ENCODE measurements around the gene RAD9A. TPM values are rescaled to one million over a fixed set of nuclear protein-coding genes. Genes with fewer than 3 reads are reported as not detected.
A peak's percentile ranks its signal among the peaks of the same experiment; 100 is the strongest.
"Not testable (repeated sequence)": the region's sequence is repeated elsewhere in the genome, so short reads cannot be mapped to it uniquely, and the experiment has no call there.

The RAD9A gene
- polyA plus RNA-seq, 2 donors: 17.5 to 26.2 TPM

DNA sequence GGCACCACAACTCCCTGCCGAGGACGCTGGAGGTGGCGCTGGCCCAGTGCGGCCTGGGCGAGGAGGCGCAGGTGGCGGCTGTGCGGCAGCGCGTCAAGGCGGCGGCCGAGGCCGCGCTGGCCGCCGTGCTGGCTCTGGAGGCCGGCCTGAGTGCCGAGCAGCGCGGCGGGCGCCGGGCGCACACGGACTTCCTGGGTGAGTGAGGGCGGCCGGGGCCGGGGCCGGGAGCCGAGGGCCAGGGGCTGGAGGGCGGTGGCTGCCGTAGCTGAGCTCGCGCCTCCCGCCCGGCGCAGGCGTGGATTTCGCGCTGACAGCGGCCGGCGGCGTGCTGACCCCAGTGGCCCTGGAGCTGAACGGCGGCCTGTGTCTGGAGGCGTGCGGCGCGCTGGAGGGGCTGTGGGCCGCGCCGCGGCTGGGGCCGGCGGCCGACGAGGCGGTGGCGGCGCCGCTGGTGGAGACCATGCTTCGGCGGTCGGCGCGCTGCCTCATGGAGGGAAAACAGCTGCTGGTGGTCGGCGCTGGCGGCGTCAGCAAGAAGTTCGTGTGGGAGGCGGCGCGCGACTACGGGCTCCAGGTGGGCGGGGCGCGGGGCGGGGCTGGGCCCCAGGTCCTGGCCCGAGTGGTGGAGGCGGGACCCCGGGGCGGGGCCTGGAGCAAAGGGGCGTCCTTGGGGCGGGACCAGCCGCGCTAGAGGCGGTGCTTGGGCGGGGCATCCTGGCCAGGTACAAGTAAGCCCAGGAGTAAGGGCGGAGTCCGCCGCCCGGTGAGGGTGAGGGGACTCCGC, 29.1 kb downstream of the RAD9A start:
- Histone ChIP-seq H3K4me1 (ENCODE audit: control insufficient read depth in 2 of 2, insufficient read depth in 2 of 2, low read length in 1 of 2) (peaks cover 8 to 28% of the 10 kb centered on the region in 2 donors), H3K9me3 (ENCODE audit: control insufficient read depth in 2 of 2, insufficient read depth in 1 of 2, low read depth in 1 of 2, low read length in 1 of 2) (no peaks in the 10 kb centered on the region), H3K27me3 (ENCODE audit: control insufficient read depth in 1 of 2, insufficient read depth in 2 of 2, low read length in 2 of 2) (no peaks in the 10 kb centered on the region), H3K36me3 (ENCODE audit: control insufficient read depth in 2 of 2, insufficient read depth in 2 of 2, low read length in 1 of 2) (no peaks in the 10 kb centered on the region), H3K27ac (ENCODE audit: low read depth in 2 of 2, low read length in 1 of 2) (peak overlapping the region; percentile 94 to 95), H3K4me3 (ENCODE audit: low read depth in 1 of 2, low read length in 2 of 2) (peak overlapping the region; percentile 61 to 78)
- 1% methylated on average over 92 to 97 of the region's 97 CpGs for WGBS, 2 donors

DNA sequence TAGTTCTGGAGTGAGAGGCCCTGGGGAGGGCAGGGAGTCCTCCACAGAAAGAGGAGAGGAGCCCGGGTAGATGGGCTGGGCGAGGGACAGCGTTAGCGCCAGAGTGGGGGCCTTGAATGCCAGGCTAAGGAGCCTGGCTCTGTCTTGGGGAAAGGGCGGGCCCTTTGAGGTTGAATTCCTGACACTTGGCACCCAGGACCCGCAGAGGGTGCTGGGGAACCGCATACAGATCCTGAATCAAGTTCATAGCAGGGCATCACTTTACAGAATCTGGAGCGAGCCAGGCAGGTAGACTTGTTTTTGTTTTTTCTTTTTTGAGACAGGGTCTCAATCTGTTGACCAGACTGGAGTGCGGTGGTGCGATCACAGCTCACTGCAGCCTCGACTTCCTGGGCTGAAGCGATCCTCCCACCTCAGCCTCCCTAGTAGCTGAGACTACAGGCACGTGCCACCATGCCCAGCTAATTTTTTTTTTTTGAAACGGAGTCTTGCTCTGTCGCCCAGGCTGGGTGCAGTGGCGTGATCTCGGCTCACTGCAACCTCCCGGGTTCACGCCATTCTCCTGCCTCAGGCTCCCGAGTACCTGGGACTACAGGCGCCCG, 29.7 kb downstream of the RAD9A start:
- H3K36me3 ChIP-seq (ENCODE audit: control insufficient read depth in 2 of 2, insufficient read depth in 2 of 2, low read length in 1 of 2): no peaks in the 10 kb centered on the region
- H3K27ac ChIP-seq (ENCODE audit: low read depth in 2 of 2, low read length in 1 of 2): peak overlapping the region; percentile 28 to 75
- no peaks in the 10 kb centered on the region for H3K27me3 ChIP-seq (ENCODE audit: control insufficient read depth in 1 of 2, insufficient read depth in 2 of 2, low read length in 2 of 2)
- H3K4me1 ChIP-seq (ENCODE audit: control insufficient read depth in 2 of 2, insufficient read depth in 2 of 2, low read length in 1 of 2): peaks cover 4 to 25% of the 10 kb centered on the region in 2 donors
- H3K9me3 ChIP-seq (ENCODE audit: control insufficient read depth in 2 of 2, insufficient read depth in 1 of 2, low read depth in 1 of 2, low read length in 1 of 2): no peaks in the 10 kb centered on the region
- 67 to 70% methylated on average over 22 of the region's 22 CpGs for WGBS, 2 donors
- H3K4me3 ChIP-seq (ENCODE audit: low read depth in 1 of 2, low read length in 2 of 2): peak overlapping the region in 1 of 2 donors; percentile 61

DNA sequence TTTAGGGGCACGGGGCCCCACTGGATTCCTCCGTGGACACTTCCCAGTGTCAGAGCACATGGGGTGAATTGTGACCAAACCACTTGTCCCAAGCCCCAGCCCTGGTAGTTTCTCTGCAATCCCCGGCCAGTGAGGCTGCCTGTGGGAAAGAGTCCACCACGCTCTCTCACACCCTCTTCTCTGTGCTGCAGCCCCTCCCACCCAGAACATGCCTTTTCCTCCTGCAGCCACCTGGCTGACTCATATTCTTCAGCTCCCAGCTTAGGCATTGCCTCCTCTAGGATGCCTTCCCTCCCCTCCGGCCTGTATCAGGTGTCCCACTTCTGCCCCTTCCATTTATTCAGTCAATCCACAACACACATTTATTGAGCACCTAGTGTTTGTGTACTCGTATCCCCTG, 31.1 kb downstream of the RAD9A start:
- Histone ChIP-seq H3K27ac (ENCODE audit: low read depth in 2 of 2, low read length in 1 of 2) (peak overlapping the region in 1 of 2 donors; percentile 62), H3K4me1 (ENCODE audit: control insufficient read depth in 2 of 2, insufficient read depth in 2 of 2, low read length in 1 of 2) (peaks cover 4 to 21% of the 10 kb centered on the region in 2 donors), H3K9me3 (ENCODE audit: control insufficient read depth in 2 of 2, insufficient read depth in 1 of 2, low read depth in 1 of 2, low read length in 1 of 2) (no peaks in the 10 kb centered on the region), H3K27me3 (ENCODE audit: control insufficient read depth in 1 of 2, insufficient read depth in 2 of 2, low read length in 2 of 2) (no peaks in the 10 kb centered on the region), H3K36me3 (ENCODE audit: control insufficient read depth in 2 of 2, insufficient read depth in 2 of 2, low read length in 1 of 2) (no peaks in the 10 kb centered on the region), H3K4me3 (ENCODE audit: low read depth in 1 of 2, low read length in 2 of 2) (no peak overlapping the region)
- 49 to 55% methylated on average over 6 of the region's 6 CpGs for WGBS, 2 donors

DNA sequence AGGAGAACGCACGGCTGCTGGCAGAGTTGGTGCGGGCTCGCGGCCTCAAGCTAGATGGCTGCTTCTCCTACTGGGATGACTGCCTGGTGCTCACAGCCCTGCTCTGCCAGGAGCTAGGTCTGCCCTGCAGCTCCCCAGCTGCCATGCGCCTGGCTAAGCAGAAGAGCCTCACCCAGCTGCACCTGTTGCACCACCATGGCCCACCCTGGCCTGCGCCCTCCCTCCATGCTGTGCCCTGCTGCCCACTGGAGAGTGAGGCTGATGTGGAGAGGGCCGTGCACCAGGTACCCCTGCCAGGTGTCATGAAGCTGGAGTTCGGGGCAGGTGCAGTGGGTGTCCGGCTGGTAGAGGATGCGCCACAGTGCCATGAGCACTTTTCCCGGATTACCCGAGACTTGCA, 31.7 kb downstream of the RAD9A start:
- 81 to 82% methylated on average over 13 of the region's 13 CpGs for WGBS, 2 donors
- no peaks in the 10 kb centered on the region for H3K9me3 ChIP-seq (ENCODE audit: control insufficient read depth in 2 of 2, insufficient read depth in 1 of 2, low read depth in 1 of 2, low read length in 1 of 2)
- no peaks in the 10 kb centered on the region for H3K36me3 ChIP-seq (ENCODE audit: control insufficient read depth in 2 of 2, insufficient read depth in 2 of 2, low read length in 1 of 2)
- H3K27me3 ChIP-seq (ENCODE audit: control insufficient read depth in 1 of 2, insufficient read depth in 2 of 2, low read length in 2 of 2): no peaks in the 10 kb centered on the region
- no peak overlapping the region for H3K4me3 ChIP-seq (ENCODE audit: low read depth in 1 of 2, low read length in 2 of 2)
- H3K27ac ChIP-seq (ENCODE audit: low read depth in 2 of 2, low read length in 1 of 2): no peak overlapping the region
- peaks cover 3 to 18% of the 10 kb centered on the region in 2 donors for H3K4me1 ChIP-seq (ENCODE audit: control insufficient read depth in 2 of 2, insufficient read depth in 2 of 2, low read length in 1 of 2)

DNA sequence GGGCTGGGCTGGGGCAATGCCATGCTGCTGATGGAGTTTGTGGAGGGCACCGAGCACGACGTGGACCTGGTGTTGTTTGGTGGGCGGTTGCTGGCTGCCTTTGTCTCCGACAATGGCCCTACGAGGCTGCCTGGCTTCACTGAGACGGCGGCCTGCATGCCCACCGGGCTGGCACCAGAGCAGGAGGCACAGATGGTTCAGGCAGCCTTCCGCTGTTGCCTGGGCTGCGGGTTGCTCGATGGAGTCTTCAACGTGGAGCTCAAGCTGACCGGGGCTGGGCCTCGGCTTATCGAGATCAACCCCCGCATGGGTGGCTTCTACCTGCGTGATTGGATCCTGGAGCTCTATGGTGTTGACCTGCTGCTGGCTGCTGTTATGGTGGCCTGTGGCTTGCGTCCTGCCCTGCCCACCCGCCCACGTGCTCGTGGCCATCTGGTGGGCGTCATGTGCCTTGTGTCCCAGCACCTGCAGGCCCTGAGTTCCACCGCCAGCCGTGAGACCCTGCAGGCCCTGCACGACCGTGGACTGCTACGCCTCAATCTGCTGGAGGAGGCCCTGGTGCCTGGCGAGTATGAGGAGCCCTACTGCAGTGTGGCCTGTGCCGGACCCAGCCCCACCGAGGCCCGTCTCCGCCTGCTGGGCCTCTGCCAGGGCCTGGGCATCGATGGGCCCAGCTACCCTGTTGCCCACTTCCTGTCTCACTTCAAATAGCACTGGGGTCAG, 32.3 kb downstream of the RAD9A start:
- Histone ChIP-seq H3K27me3 (ENCODE audit: control insufficient read depth in 1 of 2, insufficient read depth in 2 of 2, low read length in 2 of 2) (no peaks in the 10 kb centered on the region), H3K27ac (ENCODE audit: low read depth in 2 of 2, low read length in 1 of 2) (no peak overlapping the region), H3K36me3 (ENCODE audit: control insufficient read depth in 2 of 2, insufficient read depth in 2 of 2, low read length in 1 of 2) (no peaks in the 10 kb centered on the region), H3K9me3 (ENCODE audit: control insufficient read depth in 2 of 2, insufficient read depth in 1 of 2, low read depth in 1 of 2, low read length in 1 of 2) (no peaks in the 10 kb centered on the region), H3K4me1 (ENCODE audit: control insufficient read depth in 2 of 2, insufficient read depth in 2 of 2, low read length in 1 of 2) (peaks cover 0 to 14% of the 10 kb centered on the region in 2 donors), H3K4me3 (ENCODE audit: low read depth in 1 of 2, low read length in 2 of 2) (no peak overlapping the region)
- 89% methylated on average over 34 of the region's 34 CpGs for WGBS, 2 donors

DNA sequence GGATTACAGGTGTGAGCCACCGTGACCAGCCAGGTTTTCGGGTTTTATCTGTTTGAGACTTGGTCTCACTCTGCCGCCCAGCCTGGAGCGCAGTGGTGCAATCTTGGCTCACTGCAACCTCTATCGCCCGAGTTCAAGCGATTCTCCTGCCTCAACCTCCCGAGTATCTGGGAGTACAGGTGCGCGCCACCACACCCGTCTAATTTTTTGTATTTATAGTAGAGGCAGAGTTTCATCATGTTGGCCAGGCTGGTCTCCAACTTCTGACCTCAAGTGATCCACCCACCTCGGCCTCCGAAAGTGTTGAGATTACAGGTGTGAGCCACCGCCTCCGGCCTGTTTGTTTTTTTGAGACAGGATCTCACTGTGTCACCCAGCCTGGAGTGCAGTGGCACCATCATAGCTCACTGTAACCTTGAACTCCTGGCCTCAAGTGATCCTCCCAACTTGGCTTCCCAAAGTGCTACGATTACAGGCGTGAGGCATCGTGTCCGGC, 35.6 kb downstream of the RAD9A start:
- peak overlapping the region; percentile 89 to 94 for H3K4me3 ChIP-seq (ENCODE audit: low read depth in 1 of 2, low read length in 2 of 2)
- H3K36me3 ChIP-seq (ENCODE audit: control insufficient read depth in 2 of 2, insufficient read depth in 2 of 2, low read length in 1 of 2): peaks cover 0 to 15% of the 10 kb centered on the region in 2 donors
- not testable (repeated sequence) for H3K9me3 ChIP-seq (ENCODE audit: control insufficient read depth in 2 of 2, insufficient read depth in 1 of 2, low read depth in 1 of 2, low read length in 1 of 2); H3K4me1 ChIP-seq (ENCODE audit: control insufficient read depth in 2 of 2, insufficient read depth in 2 of 2, low read length in 1 of 2); H3K27me3 ChIP-seq (ENCODE audit: control insufficient read depth in 1 of 2, insufficient read depth in 2 of 2, low read length in 2 of 2)
- H3K27ac ChIP-seq (ENCODE audit: low read depth in 2 of 2, low read length in 1 of 2): peak overlapping the region; percentile 82 to 90
- WGBS, 2 donors: 71 to 72% methylated on average over 19 of the region's 19 CpGs

DNA sequence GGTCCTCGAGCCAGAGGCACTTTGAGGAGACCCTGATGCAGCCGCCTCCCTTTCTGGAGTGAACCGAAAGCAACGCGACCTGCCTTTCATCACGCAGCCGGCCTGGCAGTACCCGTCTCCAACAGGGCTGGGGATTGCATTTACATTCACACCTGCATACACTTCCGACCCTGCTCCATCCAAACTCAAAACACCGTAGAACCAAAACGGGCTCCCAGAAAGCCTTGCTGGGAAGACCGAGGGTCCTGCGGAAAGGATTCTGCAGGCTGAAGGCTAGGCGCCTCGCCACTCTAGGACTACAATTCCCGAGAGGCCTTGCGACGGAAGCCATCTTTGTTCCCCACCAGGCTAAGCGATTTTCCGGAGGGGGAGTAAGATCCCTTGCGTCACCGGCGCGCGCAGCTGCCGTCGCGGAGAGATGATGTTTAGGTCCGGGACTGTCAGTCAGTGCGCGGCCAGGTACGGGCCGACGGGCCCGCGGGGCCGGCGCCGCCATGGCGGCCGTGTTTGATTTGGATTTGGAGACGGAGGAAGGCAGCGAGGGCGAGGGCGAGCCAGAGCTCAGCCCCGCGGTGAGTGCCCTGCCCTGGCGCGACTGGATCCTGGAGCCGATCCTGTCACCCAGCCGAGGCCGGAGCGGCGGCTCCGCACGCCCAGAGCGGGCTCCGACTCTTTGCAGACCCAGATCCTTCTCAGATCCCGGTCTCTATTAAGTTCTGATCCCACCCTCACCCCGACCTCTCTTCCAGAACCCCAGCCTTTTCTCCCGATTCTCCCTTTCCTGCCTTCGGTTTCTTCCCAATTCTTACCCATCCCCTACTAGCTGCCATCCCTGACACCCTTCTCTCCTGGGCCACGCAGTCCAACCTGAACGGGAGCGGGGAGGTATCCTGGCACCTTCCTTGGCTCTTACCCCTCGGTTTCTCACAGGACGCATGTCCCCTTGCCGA, 36.5 kb downstream of the RAD9A start, which contains the start of gene RPS6KB2:
TSS of gene RPS6KB2 (plus strand) at position 443 of the 950 bp plus-strand sequence. CDS start at position 495, 52 bp downstream.
- peak within 1 kb of the TSS; percentile 95 for H3K27ac ChIP-seq (ENCODE audit: low read depth in 2 of 2, low read length in 1 of 2)
- H3K9me3 ChIP-seq (ENCODE audit: control insufficient read depth in 2 of 2, insufficient read depth in 1 of 2, low read depth in 1 of 2, low read length in 1 of 2): no peaks in the 10 kb centered on the region
- peak within 1 kb of the TSS; percentile 89 to 94 for H3K4me3 ChIP-seq (ENCODE audit: low read depth in 1 of 2, low read length in 2 of 2)
- H3K4me1 ChIP-seq (ENCODE audit: control insufficient read depth in 2 of 2, insufficient read depth in 2 of 2, low read length in 1 of 2): peaks cover 2 to 12% of the 10 kb centered on the region in 2 donors
- no peaks in the 10 kb centered on the region for H3K27me3 ChIP-seq (ENCODE audit: control insufficient read depth in 1 of 2, insufficient read depth in 2 of 2, low read length in 2 of 2)
- H3K36me3 ChIP-seq (ENCODE audit: control insufficient read depth in 2 of 2, insufficient read depth in 2 of 2, low read length in 1 of 2): peaks cover 0 to 24% of the 10 kb centered on the region in 2 donors
- 0% methylated on average over 61 to 68 of the region's 68 CpGs for WGBS, 2 donors

DNA sequence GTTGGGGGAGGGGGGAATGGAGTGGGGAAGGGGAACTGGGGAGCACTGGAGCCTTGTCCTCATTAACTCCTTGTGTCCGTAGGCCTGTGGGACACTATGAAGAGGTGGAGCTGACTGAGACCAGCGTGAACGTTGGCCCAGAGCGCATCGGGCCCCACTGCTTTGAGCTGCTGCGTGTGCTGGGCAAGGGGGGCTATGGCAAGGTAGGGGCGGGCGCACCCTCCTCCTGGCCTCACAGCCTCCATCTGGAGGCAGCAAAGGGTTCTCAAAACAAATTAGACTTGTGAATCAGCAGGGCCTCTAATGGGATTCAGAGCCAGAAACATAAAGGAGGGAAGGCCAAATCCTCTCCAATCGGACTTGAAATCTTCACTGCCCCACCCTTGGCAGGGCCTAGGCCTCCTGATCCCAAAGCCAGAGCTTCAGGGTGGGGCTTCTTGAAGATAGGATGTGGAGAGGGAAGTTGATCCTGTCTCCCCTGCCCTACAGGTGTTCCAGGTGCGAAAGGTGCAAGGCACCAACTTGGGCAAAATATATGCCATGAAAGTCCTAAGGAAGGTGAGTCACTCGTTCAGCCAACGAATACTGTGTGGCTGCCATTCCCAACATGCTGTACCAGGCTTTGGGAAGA, 37.4 kb downstream of the RAD9A start:
- WGBS, 2 donors: 29 to 33% methylated on average over 12 of the region's 12 CpGs
- H3K9me3 ChIP-seq (ENCODE audit: control insufficient read depth in 2 of 2, insufficient read depth in 1 of 2, low read depth in 1 of 2, low read length in 1 of 2): no peaks in the 10 kb centered on the region
- peaks cover 2 to 14% of the 10 kb centered on the region in 2 donors for H3K4me1 ChIP-seq (ENCODE audit: control insufficient read depth in 2 of 2, insufficient read depth in 2 of 2, low read length in 1 of 2)
- peaks cover 0 to 31% of the 10 kb centered on the region in 2 donors for H3K36me3 ChIP-seq (ENCODE audit: control insufficient read depth in 2 of 2, insufficient read depth in 2 of 2, low read length in 1 of 2)
- H3K27me3 ChIP-seq (ENCODE audit: control insufficient read depth in 1 of 2, insufficient read depth in 2 of 2, low read length in 2 of 2): no peaks in the 10 kb centered on the region
- H3K4me3 ChIP-seq (ENCODE audit: low read depth in 1 of 2, low read length in 2 of 2): peak overlapping the region; percentile 89 to 94
- peak overlapping the region; percentile 95 for H3K27ac ChIP-seq (ENCODE audit: low read depth in 2 of 2, low read length in 1 of 2)

Data from esophagus (tissue), 2 donors.